ENCODE measurements around the gene SCEL. TPM values are rescaled to one million over a fixed set of nuclear protein-coding genes. Genes with fewer than 3 reads are reported as not detected.
"Not testable (repeated sequence)": the region's sequence is repeated elsewhere in the genome, so short reads cannot be mapped to it uniquely, and the experiment has no call there.

The SCEL gene
- total RNA-seq, 6 donors from 2014 or later: 32.5 to 175 (median 82.5) TPM

- ATAC-seq (ENCODE audit: low FRiP score in 2 of 2): no peak
- WGBS, 2 donors: 59 to 74% methylated on average over 3 of the region's 3 CpGs
Measured at GRCh38 chr13:77623806-77624205, 88.3 kb downstream of the SCEL start.

GRCh38 chr13:77628170-77628569, 92.7 kb downstream of the SCEL start:
- no peak for DNase-seq
- H3K27ac ChIP-seq: no peak overlapping the region
- H3K9me3 ChIP-seq: no peaks in the 10 kb centered on the region
- ATAC-seq (ENCODE audit: low FRiP score in 2 of 2): no peak
- no peak overlapping the region for H3K4me3 ChIP-seq
- no peaks in the 10 kb centered on the region for H3K27me3 ChIP-seq
- H3K36me3 ChIP-seq: no peaks in the 10 kb centered on the region
- no peaks in the 10 kb centered on the region for H3K4me1 ChIP-seq
- no peak for TF ChIP-seq POLR2A (IDR thresholded peaks at IDR 0.05)

More at GRCh38 chr13:77623806-77624205, 88.3 kb downstream of the SCEL start:
- no peaks in the 10 kb centered on the region for H3K9me3 ChIP-seq
- no peak for DNase-seq
- H3K27ac ChIP-seq: no peak overlapping the region
- H3K36me3 ChIP-seq: no peaks in the 10 kb centered on the region
- no peak for TF ChIP-seq EP300 (IDR thresholded peaks at IDR 0.05)
- TF ChIP-seq POLR2A (IDR thresholded peaks at IDR 0.05): no peak
- no peak for TF ChIP-seq POLR2AphosphoS5 (IDR thresholded peaks at IDR 0.05)
- no peak for TF ChIP-seq CTCF (IDR thresholded peaks at IDR 0.05)
- H3K4me1 ChIP-seq: no peaks in the 10 kb centered on the region
- no peaks in the 10 kb centered on the region for H3K27me3 ChIP-seq
- no peak overlapping the region for H3K4me3 ChIP-seq

DNA sequence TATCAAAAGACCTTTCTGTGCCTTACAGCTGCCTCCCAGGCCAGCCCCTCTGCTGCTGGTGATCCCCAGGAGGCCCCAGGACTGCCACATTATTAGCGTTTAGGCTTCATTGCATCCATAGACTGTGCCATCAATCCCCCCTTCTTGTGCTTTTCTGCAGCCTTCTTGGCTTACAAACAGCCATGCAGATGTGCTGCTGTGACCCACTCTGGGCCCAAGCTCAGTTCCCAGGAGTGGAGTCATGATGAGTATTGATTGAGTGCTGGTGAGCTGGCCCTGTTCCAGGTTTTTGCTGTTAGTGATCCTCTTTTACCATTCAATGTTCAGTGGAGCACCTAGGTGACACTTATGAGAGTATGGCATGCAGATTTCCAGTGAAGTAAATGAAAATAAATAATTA, 102.1 kb downstream of the SCEL start:
- TF ChIP-seq CTCF (IDR thresholded peaks at IDR 0.05) (no peak), EP300 (IDR thresholded peaks at IDR 0.05) (no peak), POLR2AphosphoS5 (IDR thresholded peaks at IDR 0.05) (no peak), POLR2A (IDR thresholded peaks at IDR 0.05) (no peak)
- Histone ChIP-seq H3K4me1 (no peaks in the 10 kb centered on the region), H3K36me3 (no peaks in the 10 kb centered on the region), H3K27ac (no peak overlapping the region), H3K9me3 (no peaks in the 10 kb centered on the region), H3K4me3 (no peak overlapping the region), H3K27me3 (no peaks in the 10 kb centered on the region)
- 80 to 83% methylated on average over 1 of the region's 1 CpG for WGBS, 2 donors
- DNase-seq: no peak
- ATAC-seq (ENCODE audit: low FRiP score in 2 of 2): no peak

DNA sequence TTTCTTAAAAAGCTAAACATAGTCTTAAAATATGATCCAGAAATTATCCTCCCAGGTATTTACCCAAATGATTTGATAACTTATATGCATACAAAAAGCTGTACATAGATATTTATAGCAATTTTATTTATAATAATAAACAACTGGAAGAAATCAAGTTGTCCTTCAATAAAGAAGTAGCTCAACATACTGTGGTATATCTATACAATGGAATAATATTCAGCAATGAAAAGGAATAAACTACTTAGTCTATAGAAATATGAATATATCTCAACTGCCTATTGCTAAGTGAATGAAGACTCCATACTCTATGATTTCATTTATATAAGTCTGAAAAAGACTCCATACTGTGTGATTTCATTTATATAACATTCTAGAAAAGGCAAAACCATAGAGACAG, 114.9 kb downstream of the SCEL start:
- H3K36me3 ChIP-seq: no peaks in the 10 kb centered on the region
- H3K27me3 ChIP-seq: no peaks in the 10 kb centered on the region
- no peak for DNase-seq
- no peak overlapping the region for H3K4me3 ChIP-seq
- no peak for ATAC-seq (ENCODE audit: low FRiP score in 2 of 2)
- H3K27ac ChIP-seq: no peak overlapping the region
- no peaks in the 10 kb centered on the region for H3K9me3 ChIP-seq
- no peak for TF ChIP-seq POLR2AphosphoS5 (IDR thresholded peaks at IDR 0.05)
- TF ChIP-seq POLR2A (IDR thresholded peaks at IDR 0.05): no peak
- no peaks in the 10 kb centered on the region for H3K4me1 ChIP-seq

DNA sequence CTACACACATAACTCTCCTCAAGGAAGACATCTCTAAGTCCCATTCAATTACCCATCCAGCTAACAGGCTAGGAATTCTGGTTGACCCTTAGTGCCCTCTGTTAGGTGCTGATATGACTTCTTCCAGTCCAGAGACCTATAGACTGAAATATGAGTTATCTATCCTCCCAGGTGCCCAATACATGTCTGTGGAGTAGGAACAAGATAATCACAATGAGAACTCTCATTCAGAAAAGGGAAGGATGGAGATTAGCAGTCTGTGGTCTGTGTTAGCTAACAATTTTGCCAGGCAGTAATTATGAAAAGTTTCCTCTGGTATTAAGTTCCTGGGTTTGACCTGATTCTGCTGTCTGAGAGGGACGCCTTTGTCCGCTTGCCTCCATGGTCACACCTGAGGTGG, 117.8 kb downstream of the SCEL start:
- no peak for ATAC-seq (ENCODE audit: low FRiP score in 2 of 2)
- WGBS, 2 donors: 64 to 76% methylated on average over 2 of the region's 2 CpGs
- DNase-seq: no peak

DNA sequence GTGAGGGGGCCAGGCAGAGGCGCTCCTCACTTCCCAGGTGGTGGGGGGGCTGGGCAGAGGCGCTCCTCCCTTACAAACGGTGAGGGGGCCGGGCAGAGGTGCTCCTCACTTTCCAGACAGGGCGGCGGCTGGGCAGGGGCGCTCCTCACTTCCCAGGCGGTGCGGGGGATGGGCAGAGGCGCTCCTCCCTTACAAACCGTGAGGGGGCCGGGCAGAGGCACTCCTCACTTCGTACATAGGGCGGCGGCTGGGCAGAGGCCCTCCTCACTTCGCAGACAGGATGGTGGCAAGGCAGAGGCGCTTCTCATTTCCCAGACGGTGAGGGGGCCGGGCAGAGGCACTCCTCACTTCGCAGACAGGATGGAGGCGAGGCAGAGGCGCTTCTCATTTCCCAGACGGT, 124.5 kb downstream of the SCEL start:
- not testable (repeated sequence) for H3K27me3 ChIP-seq; H3K4me3 ChIP-seq; H3K27ac ChIP-seq; H3K36me3 ChIP-seq; ATAC-seq (ENCODE audit: low FRiP score in 2 of 2); H3K9me3 ChIP-seq; H3K4me1 ChIP-seq
- peak in 1 of 2 donors; percentile 58 for DNase-seq
- 88 to 90% methylated on average over 1 to 23 of the region's 23 CpGs for WGBS, 2 donors

More for the DNA sequence above, 117.8 kb downstream of the SCEL start:
- no peaks in the 10 kb centered on the region for H3K27me3 ChIP-seq
- H3K4me1 ChIP-seq: no peaks in the 10 kb centered on the region
- no peaks in the 10 kb centered on the region for H3K36me3 ChIP-seq
- H3K9me3 ChIP-seq: no peaks in the 10 kb centered on the region
- H3K4me3 ChIP-seq: no peak overlapping the region
- no peak overlapping the region for H3K27ac ChIP-seq
- TF ChIP-seq CTCF (IDR thresholded peaks at IDR 0.05) (no peak), EP300 (IDR thresholded peaks at IDR 0.05) (no peak), POLR2AphosphoS5 (IDR thresholded peaks at IDR 0.05) (no peak), POLR2A (IDR thresholded peaks at IDR 0.05) (no peak)
